Stimulated activated CD4-positive, alpha-beta T cell treated with anti-CD3 and anti-CD28 coated beads, Interleukin-1b, Interleukin-23, amount 100 ng/mL, for 24 hours (primary cell): ENCODE results near the gene CA6.
"Not testable (repeated sequence)": the region's sequence is repeated elsewhere in the genome, so short reads cannot be mapped to it uniquely, and the experiment has no call there.

Experiments used
- DNase-seq, 4 experiments: peaks; one replicate each; pipeline ENCODE4 v3.0.0-alpha.2; 2020; ENCODE audit warnings: low read depth in 4 of 4, low spot score in 1 of 4

The CA6 gene

GRCh38 chr1:8945568-8945967, at the start of gene CA6:
CA6 (plus strand) TSS chr1:8945868; CDS start chr1:8945887, 19 bp downstream.
- no peak for DNase-seq

- not testable (repeated sequence) for DNase-seq
Measured at GRCh38 chr1:8896775-8897174, 48.9 kb upstream of the CA6 start.

GRCh38 chr1:8897505-8897904, 48.2 kb upstream of the CA6 start:
- not testable (repeated sequence) for DNase-seq

GRCh38 chr1:8898418-8898817, 47.2 kb upstream of the CA6 start:
- DNase-seq, result not testable (repeated sequence)

GRCh38 chr1:8899046-8899445, 46.6 kb upstream of the CA6 start:
- no peak for DNase-seq

GRCh38 chr1:8900684-8901083, 45.0 kb upstream of the CA6 start:
- DNase-seq, result not testable (repeated sequence)

GRCh38 chr1:8902765-8903164, 42.9 kb upstream of the CA6 start:
- no peak for DNase-seq

GRCh38 chr1:8903410-8903809, 42.3 kb upstream of the CA6 start:
- no peak for DNase-seq

- DNase-seq, result no peak
Measured at GRCh38 chr1:8903908-8904650, 41.6 kb upstream of the CA6 start.

- DNase-seq, result no peak
Measured at GRCh38 chr1:8905582-8906191, 40.0 kb upstream of the CA6 start.

GRCh38 chr1:8908388-8909151, 37.1 kb upstream of the CA6 start:
- no peak for DNase-seq

- no peak for DNase-seq
Measured at GRCh38 chr1:8910331-8910730, 35.3 kb upstream of the CA6 start.

GRCh38 chr1:8910914-8911313, 34.8 kb upstream of the CA6 start:
- DNase-seq, result no peak

GRCh38 chr1:8911416-8912309, 34.0 kb upstream of the CA6 start:
- DNase-seq, result no peak

- DNase-seq, result no peak
Measured at GRCh38 chr1:8913457-8913856, 32.2 kb upstream of the CA6 start.

- DNase-seq, result no peak
Measured at GRCh38 chr1:8914466-8914865, 31.2 kb upstream of the CA6 start.

GRCh38 chr1:8915446-8915845, 30.2 kb upstream of the CA6 start:
- DNase-seq, result no peak

- not testable (repeated sequence) for DNase-seq
Measured at GRCh38 chr1:8917536-8917935, 28.1 kb upstream of the CA6 start.

GRCh38 chr1:8922962-8923361, 22.7 kb upstream of the CA6 start:
- DNase-seq, result no peak

GRCh38 chr1:8925406-8925805, 20.3 kb upstream of the CA6 start:
- no peak for DNase-seq

GRCh38 chr1:8925960-8926359, 19.7 kb upstream of the CA6 start:
- no peak for DNase-seq
